ENCODE data around the gene PTPRG. TPM values are rescaled to one million over a fixed set of nuclear protein-coding genes. Genes with fewer than 3 reads are reported as not detected.

PTPRG gene
- total RNA-seq, 2 experiments from 2014 or later = 0.03 to 0.05 TPM

DNA sequence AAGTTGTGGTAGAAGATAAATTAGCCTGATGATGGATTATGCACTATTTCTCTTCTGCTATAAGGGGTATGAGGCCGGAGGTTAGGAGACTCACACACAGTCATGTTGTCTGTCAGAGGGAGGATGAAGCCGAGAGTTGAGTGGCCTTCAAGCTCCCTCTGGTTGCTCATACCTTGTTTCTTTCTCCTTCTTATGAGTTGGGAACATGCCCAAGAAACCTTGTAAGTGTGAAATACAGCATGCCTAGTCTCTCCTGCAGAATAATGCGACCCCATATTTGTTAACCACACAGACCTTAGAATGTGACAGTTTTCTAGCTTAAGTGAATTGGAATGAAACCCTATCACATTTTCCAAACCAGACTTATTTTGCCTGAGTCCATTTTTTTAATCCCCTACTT is 366.7 kb downstream of the PTPRG start:
- Histone ChIP-seq H3K4me1 (ENCODE audit: insufficient read depth, low read length) (no peaks in the 10 kb centered on the region), H3K4me3 (ENCODE audit: low read length) (no peak overlapping the region), H3K9me3 (ENCODE audit: control insufficient read depth in 1 of 2, insufficient read depth in 1 of 2, low read length in 2 of 2) (peaks cover 0 to 6% of the 10 kb centered on the region in 2 experiments), H3K27me3 (ENCODE audit: control insufficient read depth in 1 of 2, insufficient read depth in 2 of 2, low read length in 2 of 2) (no peaks in the 10 kb centered on the region), H3K36me3 (ENCODE audit: insufficient read depth, low read length) (no peaks in the 10 kb centered on the region), H3K27ac (ENCODE audit: low read depth in 1 of 2, low read length in 2 of 2) (no peak overlapping the region)
- intact Hi-C loops (cut with DNase I, micrococcal nuclease) = no loop called here
- Mint-ChIP-seq H3K4me3 (no peak overlapping the region), H3K27ac (no peak overlapping the region), H3K27me3 (peaks cover 9% of the 10 kb centered on the region), H3K36me3 (ENCODE audit: low read depth) (no peaks in the 10 kb centered on the region), H3K4me1 (ENCODE audit: low read depth) (no peaks in the 10 kb centered on the region), H3K9me3 (no peaks in the 10 kb centered on the region)
- TF ChIP-seq, protein P1, sequence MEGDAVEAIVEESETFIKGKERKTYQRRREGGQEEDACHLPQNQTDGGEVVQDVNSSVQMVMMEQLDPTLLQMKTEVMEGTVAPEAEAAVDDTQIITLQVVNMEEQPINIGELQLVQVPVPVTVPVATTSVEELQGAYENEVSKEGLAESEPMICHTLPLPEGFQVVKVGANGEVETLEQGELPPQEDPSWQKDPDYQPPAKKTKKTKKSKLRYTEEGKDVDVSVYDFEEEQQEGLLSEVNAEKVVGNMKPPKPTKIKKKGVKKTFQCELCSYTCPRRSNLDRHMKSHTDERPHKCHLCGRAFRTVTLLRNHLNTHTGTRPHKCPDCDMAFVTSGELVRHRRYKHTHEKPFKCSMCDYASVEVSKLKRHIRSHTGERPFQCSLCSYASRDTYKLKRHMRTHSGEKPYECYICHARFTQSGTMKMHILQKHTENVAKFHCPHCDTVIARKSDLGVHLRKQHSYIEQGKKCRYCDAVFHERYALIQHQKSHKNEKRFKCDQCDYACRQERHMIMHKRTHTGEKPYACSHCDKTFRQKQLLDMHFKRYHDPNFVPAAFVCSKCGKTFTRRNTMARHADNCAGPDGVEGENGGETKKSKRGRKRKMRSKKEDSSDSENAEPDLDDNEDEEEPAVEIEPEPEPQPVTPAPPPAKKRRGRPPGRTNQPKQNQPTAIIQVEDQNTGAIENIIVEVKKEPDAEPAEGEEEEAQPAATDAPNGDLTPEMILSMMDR (IDR thresholded peaks at IDR 0.05) = no peak
- POLR2A ChIA-PET = no interaction called here
- CTCF ChIA-PET = no interaction called here
- no peak for ATAC-seq (ENCODE audit: poor library complexity)
- no peak for DNase-seq

DNA sequence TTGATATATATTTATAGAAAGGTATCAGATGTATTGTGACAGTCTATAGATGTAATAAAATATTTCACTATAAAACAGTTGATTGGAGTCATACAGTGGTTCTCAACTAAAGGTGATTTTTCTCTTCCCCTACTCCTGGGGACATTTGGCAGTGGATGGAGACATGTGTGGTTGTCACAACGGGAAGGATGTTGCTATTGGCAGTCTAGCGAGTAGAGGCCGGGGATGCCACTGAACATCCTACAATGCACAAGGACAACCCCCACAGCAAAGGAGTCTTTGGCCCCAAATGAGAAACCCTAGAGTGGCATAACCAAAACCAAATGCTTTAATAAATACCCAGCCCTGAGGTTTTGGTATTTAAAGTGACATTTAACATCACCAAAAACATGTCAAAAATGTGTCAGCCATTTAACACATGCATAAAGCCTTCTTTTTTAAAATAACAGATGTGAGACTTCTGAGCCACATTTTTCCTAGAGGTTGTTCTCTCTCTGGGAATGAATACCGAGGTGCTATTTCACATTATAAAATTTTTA is 367.5 kb downstream of the PTPRG start:
- POLR2A ChIA-PET = no interaction called here
- no peaks in the 10 kb centered on the region for H3K36me3 ChIP-seq (ENCODE audit: insufficient read depth, low read length)
- no peaks in the 10 kb centered on the region for H3K4me1 Mint-ChIP-seq (ENCODE audit: low read depth)

DNA sequence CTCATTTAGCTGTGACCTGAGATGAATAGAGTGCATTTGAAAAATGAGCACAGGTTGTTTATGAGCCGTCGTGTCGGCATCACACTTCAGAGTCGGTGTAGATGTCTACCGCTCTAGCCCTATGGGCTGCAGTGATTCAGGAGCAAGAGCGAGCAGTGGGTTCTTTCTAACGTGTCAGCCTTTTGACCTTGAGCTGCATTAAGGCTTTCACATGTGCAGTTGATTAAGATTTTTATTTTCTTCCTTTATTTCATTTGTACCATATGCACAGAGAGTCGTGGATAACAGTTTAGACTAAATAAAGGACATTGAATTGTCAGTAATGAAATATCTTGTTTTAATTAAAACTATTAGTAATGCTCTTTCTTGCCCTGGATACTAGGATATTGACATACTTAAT is 368.2 kb downstream of the PTPRG start:
- H3K9me3 ChIP-seq (ENCODE audit: control insufficient read depth in 1 of 2, insufficient read depth in 1 of 2, low read length in 2 of 2) = peaks cover 0 to 3% of the 10 kb centered on the region in 2 experiments
- TF ChIP-seq, protein P1 (IDR thresholded peaks at IDR 0.05) = no peak
- peaks cover 3% of the 10 kb centered on the region for H3K27me3 Mint-ChIP-seq
- H3K4me3 Mint-ChIP-seq = no peak overlapping the region
- no peaks in the 10 kb centered on the region for H3K36me3 Mint-ChIP-seq (ENCODE audit: low read depth)
- no peaks in the 10 kb centered on the region for H3K4me1 Mint-ChIP-seq (ENCODE audit: low read depth)
- ChIA-PET CTCF (no interaction called here), POLR2A (no interaction called here)
- no peaks in the 10 kb centered on the region for H3K4me1 ChIP-seq (ENCODE audit: insufficient read depth, low read length)
- H3K36me3 ChIP-seq (ENCODE audit: insufficient read depth, low read length) = no peaks in the 10 kb centered on the region
- no peaks in the 10 kb centered on the region for H3K27me3 ChIP-seq (ENCODE audit: control insufficient read depth in 1 of 2, insufficient read depth in 2 of 2, low read length in 2 of 2)
- ATAC-seq (ENCODE audit: poor library complexity) (no peak), DNase-seq (no peak)
- H3K9me3 Mint-ChIP-seq = no peaks in the 10 kb centered on the region
- H3K27ac ChIP-seq (ENCODE audit: low read depth in 1 of 2, low read length in 2 of 2) = no peak overlapping the region
- H3K4me3 ChIP-seq (ENCODE audit: low read length) = no peak overlapping the region
- intact Hi-C loops (cut with DNase I, micrococcal nuclease) = no loop called here
- no peak overlapping the region for H3K27ac Mint-ChIP-seq

More for the DNA sequence above, 367.5 kb downstream of the PTPRG start:
- H3K4me3 ChIP-seq (ENCODE audit: low read length) = no peak overlapping the region
- H3K9me3 Mint-ChIP-seq = no peaks in the 10 kb centered on the region
- TF ChIP-seq, protein P1 (IDR thresholded peaks at IDR 0.05) = no peak
- no peak overlapping the region for H3K27ac Mint-ChIP-seq
- H3K27me3 Mint-ChIP-seq = peaks cover 9% of the 10 kb centered on the region
- no peaks in the 10 kb centered on the region for H3K27me3 ChIP-seq (ENCODE audit: control insufficient read depth in 1 of 2, insufficient read depth in 2 of 2, low read length in 2 of 2)
- DNase-seq (no peak), ATAC-seq (ENCODE audit: poor library complexity) (no peak)
- H3K4me3 Mint-ChIP-seq = no peak overlapping the region
- no peaks in the 10 kb centered on the region for H3K36me3 Mint-ChIP-seq (ENCODE audit: low read depth)
- H3K27ac ChIP-seq (ENCODE audit: low read depth in 1 of 2, low read length in 2 of 2) = no peak overlapping the region
- H3K9me3 ChIP-seq (ENCODE audit: control insufficient read depth in 1 of 2, insufficient read depth in 1 of 2, low read length in 2 of 2) = peaks cover 0 to 6% of the 10 kb centered on the region in 2 experiments
- CTCF ChIA-PET = no interaction called here
- H3K4me1 ChIP-seq (ENCODE audit: insufficient read depth, low read length) = no peaks in the 10 kb centered on the region
- intact Hi-C loops (cut with DNase I, micrococcal nuclease) = no loop called here

Data from CD4-positive, alpha-beta T cell (primary cell).